CD1c-positive myeloid dendritic cell (primary cell): Measurements from ENCODE around the gene SLC6A8.
"Not testable (repeated sequence)": the region's sequence is repeated elsewhere in the genome, so short reads cannot be mapped to it uniquely, and the experiment has no call there.

Experiments used
- DNase-seq: peaks from one replicate; pipeline ENCODE4 v3.0.0-alpha.2; 2016; ENCODE audit errors: extremely low spot score

SLC6A8 gene

GRCh38 chrX:153731117-153731844 lies 43.6 kb downstream of the SLC6A8 start:
- DNase-seq, result peak; percentile 6

- no peak for DNase-seq
Observed at GRCh38 chrX:153731845-153732215, 44.1 kb downstream of the SLC6A8 start.

GRCh38 chrX:153732401-153732800 lies 44.7 kb downstream of the SLC6A8 start:
- peak; percentile 79 for DNase-seq

- DNase-seq, result no peak
Observed at GRCh38 chrX:153733651-153734240, 46.0 kb downstream of the SLC6A8 start.

- DNase-seq, result no peak
Observed at GRCh38 chrX:153734871-153735270, 47.1 kb downstream of the SLC6A8 start.

- DNase-seq, result peak; percentile 11
Observed at GRCh38 chrX:153735274-153735673, 47.5 kb downstream of the SLC6A8 start.

- no peak for DNase-seq
Observed at GRCh38 chrX:153736071-153736820, 48.5 kb downstream of the SLC6A8 start.

- DNase-seq, result no peak
Observed at GRCh38 chrX:153736871-153737441, 49.2 kb downstream of the SLC6A8 start.

- DNase-seq, result no peak
Observed at GRCh38 chrX:153738056-153738605, 50.4 kb downstream of the SLC6A8 start.

- DNase-seq, result no peak
Observed at GRCh38 chrX:153739754-153740486, 52.2 kb downstream of the SLC6A8 start.

- no peak for DNase-seq
Observed at GRCh38 chrX:153740631-153741222, 53.0 kb downstream of the SLC6A8 start.

GRCh38 chrX:153741446-153741845 lies 53.7 kb downstream of the SLC6A8 start:
- no peak for DNase-seq

GRCh38 chrX:153742111-153742510 lies 54.4 kb downstream of the SLC6A8 start:
- DNase-seq, result not testable (repeated sequence)

- DNase-seq, result not testable (repeated sequence)
Observed at GRCh38 chrX:153742796-153743467, 55.2 kb downstream of the SLC6A8 start.

GRCh38 chrX:153743468-153744209 lies 55.9 kb downstream of the SLC6A8 start:
- not testable (repeated sequence) for DNase-seq

GRCh38 chrX:153744210-153745066 lies 56.7 kb downstream of the SLC6A8 start:
- DNase-seq, result no peak

GRCh38 chrX:153745067-153745433 lies 57.3 kb downstream of the SLC6A8 start:
- not testable (repeated sequence) for DNase-seq
